ENCODE data around the gene TACR1.
"Not testable (repeated sequence)": the region's sequence is repeated elsewhere in the genome, so short reads cannot be mapped to it uniquely, and the experiment has no call there.

The TACR1 gene

GRCh38 chr2:75199428-75200011 is at the start of gene TACR1:
TSS of gene TACR1 (minus strand) at chr2:75199520. CDS start at chr2:75198934, 586 bp downstream.
- peak; percentile 74 for DNase-seq (ENCODE audit: low read depth)

GRCh38 chr2:75248581-75248980 is 49.3 kb upstream of the TACR1 start:
- DNase-seq (ENCODE audit: low read depth): not testable (repeated sequence)

- peak; percentile 53 for DNase-seq (ENCODE audit: low read depth)
Measured at GRCh38 chr2:75246441-75247167, 47.3 kb upstream of the TACR1 start.

- no peak for DNase-seq (ENCODE audit: low read depth)
Measured at GRCh38 chr2:75243219-75243618, 43.9 kb upstream of the TACR1 start.

- peak; percentile 29 for DNase-seq (ENCODE audit: low read depth)
Measured at GRCh38 chr2:75241696-75242095, 42.4 kb upstream of the TACR1 start.

GRCh38 chr2:75238670-75239330 is 39.5 kb upstream of the TACR1 start:
- DNase-seq (ENCODE audit: low read depth): peak; percentile 92

- no peak for DNase-seq (ENCODE audit: low read depth)
Measured at GRCh38 chr2:75237296-75237695, 38.0 kb upstream of the TACR1 start.

- no peak for DNase-seq (ENCODE audit: low read depth)
Measured at GRCh38 chr2:75233965-75234364, 34.6 kb upstream of the TACR1 start.

- DNase-seq (ENCODE audit: low read depth): no peak
Measured at GRCh38 chr2:75226617-75227016, 27.3 kb upstream of the TACR1 start.

- DNase-seq (ENCODE audit: low read depth): no peak
Measured at GRCh38 chr2:75226099-75226498, 26.8 kb upstream of the TACR1 start.

GRCh38 chr2:75224636-75225094 is 25.3 kb upstream of the TACR1 start:
- DNase-seq (ENCODE audit: low read depth): no peak

- DNase-seq (ENCODE audit: low read depth): no peak
Measured at GRCh38 chr2:75222527-75222926, 23.2 kb upstream of the TACR1 start.

- DNase-seq (ENCODE audit: low read depth): peak; percentile 87
Measured at GRCh38 chr2:75221862-75222261, 22.5 kb upstream of the TACR1 start.

GRCh38 chr2:75219213-75219612 is 19.9 kb upstream of the TACR1 start:
- not testable (repeated sequence) for DNase-seq (ENCODE audit: low read depth)

- no peak for DNase-seq (ENCODE audit: low read depth)
Measured at GRCh38 chr2:75211266-75211770, 12.0 kb upstream of the TACR1 start.

- no peak for DNase-seq (ENCODE audit: low read depth)
Measured at GRCh38 chr2:75210409-75210808, 11.1 kb upstream of the TACR1 start.

- DNase-seq (ENCODE audit: low read depth): no peak
Measured at GRCh38 chr2:75208738-75209137, 9.4 kb upstream of the TACR1 start.

GRCh38 chr2:75204833-75205232 is 5.5 kb upstream of the TACR1 start:
- no peak for DNase-seq (ENCODE audit: low read depth)

GRCh38 chr2:75202359-75202758 is 3.0 kb upstream of the TACR1 start:
- DNase-seq (ENCODE audit: low read depth): no peak

- DNase-seq (ENCODE audit: low read depth): peak; percentile 62
Measured at GRCh38 chr2:75200140-75201096, 1.1 kb upstream of the TACR1 start.

- no peak for DNase-seq (ENCODE audit: low read depth)
Measured at GRCh38 chr2:75195076-75195691, 4.1 kb downstream of the TACR1 start.

Data from EH (cell line).